ENCODE data around the gene SUCO.

DNA sequence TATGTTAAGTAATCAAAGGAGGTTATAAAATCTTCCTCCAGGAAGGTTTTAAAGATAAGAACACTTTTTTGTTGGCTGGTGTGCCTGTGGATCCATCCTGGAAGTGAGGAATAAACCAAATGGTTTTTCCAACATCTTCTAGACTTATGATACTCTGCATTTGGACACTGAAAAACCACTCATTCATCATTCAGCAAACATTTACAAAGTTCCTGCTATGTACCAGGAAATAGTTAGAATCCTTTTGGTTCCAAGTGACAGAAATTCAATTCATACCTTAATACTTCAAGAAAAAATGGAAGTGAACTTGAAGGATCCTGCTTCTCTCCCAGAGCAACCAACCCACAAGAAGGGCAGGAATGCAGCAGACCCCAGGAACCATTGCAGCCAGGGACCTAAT lies 49.5 kb upstream of the SUCO start:
- TF ChIP-seq CTCF (IDR thresholded peaks at IDR 0.05) (no peak), POLR2A (IDR thresholded peaks at IDR 0.05) (no peak)

All from lower leg skin (tissue), 3 donors.